COLO829 (cell line): ENCODE measurements around the gene FAM107B.
A peak's percentile ranks its signal among the peaks of the same experiment; 100 is the strongest.
"Not testable (repeated sequence)": the region's sequence is repeated elsewhere in the genome, so short reads cannot be mapped to it uniquely, and the experiment has no call there.

ENCODE experiments used
- DNase-seq: peaks from one replicate; pipeline ENCODE4 v3.0.0; 2012; ENCODE audit warnings: low spot score

The FAM107B gene

GRCh38 chr10:14774797-14775196 is at the start of gene FAM107B:
Gene FAM107B (minus strand): TSS chr10:14774897. CDS start chr10:14774663, 234 bp downstream.
- DNase-seq, result no peak

GRCh38 chr10:14823966-14824365 is 49.3 kb upstream of the FAM107B start:
- DNase-seq, result no peak

GRCh38 chr10:14822879-14823755 is 48.4 kb upstream of the FAM107B start:
- peak; percentile 52 for DNase-seq

GRCh38 chr10:14821635-14822375 is 47.1 kb upstream of the FAM107B start:
- DNase-seq, result no peak

GRCh38 chr10:14820775-14821154 is 46.1 kb upstream of the FAM107B start:
- no peak for DNase-seq

- DNase-seq, result no peak
Observed at GRCh38 chr10:14820010-14820774, 45.5 kb upstream of the FAM107B start.

- not testable (repeated sequence) for DNase-seq
Observed at GRCh38 chr10:14816717-14817116, 42.0 kb upstream of the FAM107B start.

GRCh38 chr10:14815681-14816080 is 41.0 kb upstream of the FAM107B start:
- DNase-seq, result no peak

GRCh38 chr10:14812271-14812670 is 37.6 kb upstream of the FAM107B start:
- no peak for DNase-seq

- no peak for DNase-seq
Observed at GRCh38 chr10:14810969-14811953, 36.6 kb upstream of the FAM107B start.

GRCh38 chr10:14806318-14806717 is 31.6 kb upstream of the FAM107B start:
- DNase-seq, result no peak

- no peak for DNase-seq
Observed at GRCh38 chr10:14803827-14804226, 29.1 kb upstream of the FAM107B start.

GRCh38 chr10:14801723-14802122 is 27.0 kb upstream of the FAM107B start:
- DNase-seq, result no peak

- no peak for DNase-seq
Observed at GRCh38 chr10:14800397-14800796, 25.7 kb upstream of the FAM107B start.

- no peak for DNase-seq
Observed at GRCh38 chr10:14798636-14799035, 23.9 kb upstream of the FAM107B start.

GRCh38 chr10:14787938-14788337 is 13.2 kb upstream of the FAM107B start:
- no peak for DNase-seq

- DNase-seq, result no peak
Observed at GRCh38 chr10:14784459-14785055, 9.9 kb upstream of the FAM107B start.

GRCh38 chr10:14782691-14783363 is 8.1 kb upstream of the FAM107B start:
- no peak for DNase-seq

GRCh38 chr10:14781763-14782162 is 7.1 kb upstream of the FAM107B start:
- DNase-seq, result no peak

- no peak for DNase-seq
Observed at GRCh38 chr10:14779001-14779651, 4.4 kb upstream of the FAM107B start.
